ENCODE results near the gene LRRC10B. TPM values are rescaled to one million over a fixed set of nuclear protein-coding genes. Genes with fewer than 3 reads are reported as not detected.
"Not testable (repeated sequence)": the region's sequence is repeated elsewhere in the genome, so short reads cannot be mapped to it uniquely, and the experiment has no call there.

The LRRC10B gene
- total RNA-seq, result 0.12 TPM

DNA sequence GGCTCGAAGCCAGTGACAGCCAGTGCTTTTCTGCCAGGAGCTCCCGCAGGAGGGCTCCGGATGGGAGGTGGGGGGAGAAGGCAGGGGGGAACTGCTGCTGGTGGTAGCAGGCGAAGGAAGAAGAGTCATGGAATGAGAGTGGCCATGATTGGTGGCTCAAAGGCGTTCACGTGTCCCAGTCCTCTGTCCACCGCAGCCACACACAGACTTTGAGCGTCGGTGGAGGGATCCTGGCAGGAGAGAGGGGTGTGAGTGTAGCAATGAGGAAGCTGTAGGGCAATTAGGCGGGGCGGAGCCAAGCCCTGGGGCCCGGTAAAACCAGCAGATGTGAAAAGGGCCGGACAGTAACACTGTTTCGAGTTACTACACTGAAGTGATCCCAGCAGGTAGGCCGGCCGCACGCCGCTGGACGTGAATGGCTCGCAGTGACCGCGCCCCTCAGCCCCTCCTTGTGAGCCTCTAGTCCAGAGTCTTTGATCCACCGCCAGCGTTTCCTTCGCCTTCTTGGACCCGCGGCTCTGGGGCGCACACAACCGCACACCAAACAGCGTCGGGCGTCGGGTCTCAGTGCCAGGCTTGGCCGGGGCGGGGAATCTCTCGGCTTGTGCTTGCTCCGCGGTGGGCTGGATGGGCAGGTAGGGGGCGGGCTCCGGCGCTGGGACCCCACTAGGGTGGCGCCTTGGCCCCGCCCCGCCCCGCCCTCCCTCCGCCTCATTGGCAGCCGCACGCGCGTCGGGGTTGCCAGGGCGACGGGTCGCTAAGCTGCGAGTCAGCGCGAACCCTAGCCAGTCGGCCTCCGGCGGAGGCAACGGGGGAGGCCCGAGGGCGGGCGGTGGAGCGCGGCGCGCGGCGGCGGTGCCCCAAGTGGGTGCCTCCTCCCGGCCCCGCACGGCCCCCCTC, at the start of gene LRRC10B:
Gene LRRC10B (plus strand): TSS at position 788 of the 900 bp plus-strand sequence. CDS start 250 bp downstream, outside the sequence.
- peak; percentile 20 for ATAC-seq

DNA sequence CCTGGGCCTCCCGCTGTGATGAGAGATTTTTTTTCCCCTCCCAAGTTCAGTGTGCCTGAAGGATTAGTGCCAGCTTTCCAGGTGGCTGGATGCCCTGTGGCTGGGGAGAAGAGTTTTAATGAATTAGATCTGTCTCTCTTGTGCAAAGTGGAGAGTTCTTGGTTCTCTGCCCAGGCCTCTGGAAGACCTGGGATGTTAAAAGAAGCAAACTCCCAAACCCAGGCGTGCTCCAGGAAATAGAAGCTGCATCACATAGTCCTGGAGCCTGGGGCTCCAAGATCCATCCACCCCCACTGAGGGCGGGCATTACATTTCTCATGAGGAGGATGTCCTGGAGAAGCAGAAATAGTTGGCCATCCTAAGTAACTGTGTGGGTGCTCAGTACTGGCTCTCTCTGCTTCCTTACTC, 48.1 kb upstream of the LRRC10B start:
- ATAC-seq, result no peak

DNA sequence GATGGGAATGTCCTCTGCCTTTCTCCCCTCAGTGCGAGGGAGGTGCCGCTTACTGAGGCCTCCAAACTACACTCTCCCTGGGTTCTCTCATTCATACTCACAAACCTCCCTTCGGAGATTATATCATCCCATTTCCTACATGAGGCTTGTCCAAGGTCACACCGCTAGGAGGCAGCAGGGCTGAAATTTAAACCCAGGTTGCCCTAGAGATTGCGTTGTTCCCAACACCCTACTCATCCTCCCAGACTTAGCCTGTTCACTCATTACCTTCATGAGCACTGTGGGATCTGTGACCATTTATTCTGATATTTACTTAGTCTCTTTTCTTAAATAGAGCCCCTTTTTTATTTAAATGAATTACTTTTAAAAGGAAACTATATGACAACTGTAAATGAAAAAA, 47.6 kb upstream of the LRRC10B start:
- no peak for ATAC-seq

DNA sequence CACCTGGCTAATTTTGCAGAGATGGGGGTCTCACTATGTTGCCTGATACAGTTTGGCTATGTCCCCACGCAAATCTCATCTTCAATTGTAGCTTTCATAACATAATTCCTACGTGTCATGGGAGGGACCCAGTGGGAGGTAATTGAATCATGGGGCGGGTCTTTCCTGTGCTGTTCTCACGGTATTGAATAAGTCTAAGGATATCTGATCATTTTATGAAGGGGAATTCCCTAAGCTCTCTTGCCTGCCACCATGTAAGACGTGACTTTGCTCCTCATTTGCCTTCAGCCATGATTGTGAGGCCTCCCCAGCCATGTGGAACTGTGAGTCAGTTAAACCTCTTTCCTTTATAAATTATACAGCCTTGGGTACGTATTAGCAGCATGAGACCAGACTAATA, 40.9 kb upstream of the LRRC10B start:
- not testable (repeated sequence) for ATAC-seq

DNA sequence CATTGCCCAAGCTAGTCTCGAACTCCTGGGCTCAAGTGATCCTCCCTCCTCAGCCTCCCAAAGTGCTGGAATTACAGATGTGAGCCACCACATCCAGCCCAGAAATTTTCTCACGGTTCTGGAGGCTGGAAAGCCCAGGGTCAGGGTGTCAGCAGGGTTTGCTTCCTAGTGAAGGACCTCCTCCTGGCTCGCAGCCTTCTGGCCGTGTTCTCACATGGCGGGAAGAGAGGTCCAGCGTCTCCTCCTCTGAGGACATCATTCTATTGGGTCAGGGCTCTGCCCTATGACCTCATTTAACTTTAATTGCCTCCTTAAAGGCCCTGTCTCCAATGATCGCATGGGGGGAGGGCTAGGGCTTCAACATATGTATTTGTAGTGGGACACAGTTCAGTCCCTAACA, 40.5 kb upstream of the LRRC10B start:
- ATAC-seq, result no peak

DNA sequence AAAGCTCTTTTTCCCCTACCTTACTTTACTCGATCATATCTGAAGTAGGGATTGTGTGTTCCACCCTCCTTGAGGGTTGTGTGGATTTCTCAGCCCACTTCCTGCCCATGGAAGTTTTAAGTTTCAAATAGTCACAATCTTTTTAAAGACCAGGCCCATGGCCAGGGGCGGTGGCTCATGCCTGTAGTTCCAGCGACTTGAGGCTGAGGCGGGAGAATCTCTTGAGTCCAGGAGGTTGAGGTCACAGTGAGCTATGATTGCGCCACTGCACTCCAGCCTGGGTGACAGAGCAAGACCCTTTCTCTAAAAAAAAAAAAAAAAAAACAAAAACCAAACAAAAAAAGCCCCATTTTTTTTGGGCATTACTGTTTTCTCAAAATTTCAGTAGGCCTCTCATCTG, 36.3 kb upstream of the LRRC10B start:
- ATAC-seq, result no peak

DNA sequence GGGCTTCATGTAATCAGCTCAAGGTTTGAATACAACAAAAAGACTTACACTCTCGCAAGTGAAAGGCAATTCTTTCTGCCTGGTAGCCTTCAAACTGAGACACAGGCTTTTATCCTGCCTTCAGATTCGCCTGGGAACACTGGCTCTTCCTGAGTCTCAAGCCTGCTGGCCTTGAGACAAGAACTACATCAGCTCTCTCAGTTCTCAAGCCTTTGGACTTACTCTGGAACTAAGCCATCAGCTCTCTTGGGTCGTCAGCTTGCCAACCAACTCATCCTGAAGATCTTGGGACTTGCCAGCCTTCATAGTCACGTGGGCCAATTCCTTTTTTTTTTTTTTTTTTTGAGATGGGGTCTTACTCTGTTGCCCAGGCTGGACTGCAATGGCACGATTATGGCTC, 35.7 kb upstream of the LRRC10B start:
- no peak for ATAC-seq

DNA sequence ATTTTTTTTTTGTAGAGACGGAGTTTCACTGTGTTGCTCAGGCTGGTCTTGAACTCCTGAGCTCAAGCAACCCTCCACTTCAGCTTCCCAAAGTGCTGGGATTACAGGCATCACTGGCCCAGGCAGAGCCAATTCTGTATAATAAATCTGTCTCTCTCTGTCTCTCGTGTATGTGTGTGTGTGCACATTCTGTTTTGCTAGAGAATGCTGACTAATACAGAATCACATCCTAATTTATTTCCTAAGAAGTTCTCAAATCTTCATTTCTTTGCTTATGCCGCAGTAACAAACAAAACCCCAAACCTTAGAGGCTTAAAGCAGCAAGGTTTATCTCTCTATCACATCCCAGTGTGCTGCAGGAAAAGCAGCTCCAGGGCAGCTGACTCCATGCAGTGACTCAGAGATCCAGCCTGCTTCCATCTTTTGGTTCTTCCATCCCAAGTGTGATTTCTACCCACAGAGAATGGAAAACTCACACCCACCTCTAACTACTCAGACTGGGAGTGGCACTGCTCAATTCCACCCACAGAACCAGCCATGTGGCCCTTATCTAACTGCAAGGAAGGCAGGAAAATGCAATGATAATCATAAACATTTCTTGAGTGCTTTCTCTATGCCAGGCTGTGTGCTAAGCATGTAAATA, 35.1 kb upstream of the LRRC10B start:
- no peak for ATAC-seq

DNA sequence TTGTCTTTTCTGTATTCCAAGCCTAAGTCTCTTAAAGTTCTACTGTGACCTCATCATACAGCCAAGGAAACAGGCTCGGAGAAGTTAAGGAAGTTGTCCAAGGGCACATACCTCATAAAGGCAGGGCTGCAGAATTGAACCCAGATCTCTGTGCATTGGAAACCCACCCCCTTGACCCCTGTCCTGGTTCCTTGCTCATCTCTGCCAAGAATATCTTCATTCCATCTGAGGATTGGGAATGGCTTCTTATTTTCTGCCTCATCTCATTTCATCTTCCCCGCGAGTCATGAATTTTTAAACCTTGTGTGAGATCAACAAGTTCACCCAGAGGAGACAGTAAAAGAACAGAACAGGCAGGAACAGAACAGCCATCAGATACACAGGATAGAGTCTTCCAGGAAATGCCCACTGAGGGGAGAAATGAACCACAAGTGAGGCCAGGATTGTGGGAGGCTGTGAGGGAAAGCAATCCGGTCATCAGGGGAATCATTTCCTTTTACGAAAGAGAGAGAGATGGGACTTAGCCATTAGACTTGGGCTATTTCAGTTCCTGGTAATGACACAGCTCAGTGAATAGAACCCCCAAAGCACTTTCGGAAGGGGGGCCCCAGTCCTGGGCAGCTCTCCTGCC, 34.4 kb upstream of the LRRC10B start:
- ATAC-seq, result no peak

DNA sequence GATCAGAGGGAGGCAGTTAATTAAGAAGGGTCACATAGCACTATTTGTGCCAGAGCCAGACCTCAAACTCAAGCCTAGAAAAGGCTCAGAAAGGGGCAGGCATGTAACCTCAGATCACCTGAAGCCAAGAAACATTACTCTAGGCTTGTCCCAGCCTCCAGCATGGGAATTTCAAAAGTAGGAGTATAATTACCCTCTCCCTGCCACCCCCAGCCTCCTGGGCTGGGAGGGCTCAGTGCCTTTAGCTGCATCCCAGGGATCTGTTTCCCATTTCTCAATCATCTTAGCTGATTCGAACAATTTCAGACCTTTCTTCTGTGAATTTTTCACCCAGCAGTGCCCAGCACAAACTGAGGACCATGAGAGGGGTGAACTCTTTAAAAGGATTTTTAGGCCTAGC, 33.1 kb upstream of the LRRC10B start:
- ATAC-seq, result no peak

DNA sequence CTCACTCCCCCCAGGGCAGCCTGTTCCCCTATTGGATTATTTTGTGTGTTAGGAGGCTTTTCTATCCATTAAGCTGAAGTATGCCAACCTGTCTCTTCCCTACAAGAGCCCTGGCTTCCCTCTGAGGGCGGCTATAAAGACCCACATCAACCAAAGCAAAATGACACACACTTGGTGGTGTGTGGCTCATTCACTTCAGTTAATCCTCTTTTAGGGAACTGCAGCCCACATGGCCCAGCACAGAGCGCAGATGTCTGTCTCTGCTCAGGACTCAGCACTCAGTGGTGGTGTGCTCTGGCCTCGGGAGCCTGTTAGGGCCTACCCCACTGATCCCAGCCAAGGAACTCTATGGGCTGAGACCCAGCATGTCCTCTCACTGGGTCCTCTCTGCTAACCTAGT, 32.2 kb upstream of the LRRC10B start:
- ATAC-seq, result no peak

DNA sequence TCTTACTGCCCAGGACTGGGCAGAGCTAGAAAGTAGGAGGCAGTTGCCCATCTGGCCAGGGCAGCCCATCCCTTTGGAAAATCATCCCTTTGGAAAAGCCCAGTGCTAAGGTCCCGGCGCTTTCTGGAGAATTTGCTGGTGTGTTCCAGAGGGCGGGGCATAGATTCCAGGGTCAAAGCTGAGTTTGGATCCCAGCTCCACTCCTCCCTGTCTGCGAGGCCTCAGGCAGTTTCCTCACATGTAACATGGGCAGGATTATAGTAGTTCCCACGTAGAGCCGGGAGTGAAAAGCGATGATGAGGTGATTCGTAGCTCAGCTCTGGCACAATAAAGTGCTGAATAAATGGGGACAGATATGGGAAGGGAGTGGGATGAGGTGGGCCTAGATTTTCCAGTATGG, 31.4 kb upstream of the LRRC10B start:
- ATAC-seq, result no peak

DNA sequence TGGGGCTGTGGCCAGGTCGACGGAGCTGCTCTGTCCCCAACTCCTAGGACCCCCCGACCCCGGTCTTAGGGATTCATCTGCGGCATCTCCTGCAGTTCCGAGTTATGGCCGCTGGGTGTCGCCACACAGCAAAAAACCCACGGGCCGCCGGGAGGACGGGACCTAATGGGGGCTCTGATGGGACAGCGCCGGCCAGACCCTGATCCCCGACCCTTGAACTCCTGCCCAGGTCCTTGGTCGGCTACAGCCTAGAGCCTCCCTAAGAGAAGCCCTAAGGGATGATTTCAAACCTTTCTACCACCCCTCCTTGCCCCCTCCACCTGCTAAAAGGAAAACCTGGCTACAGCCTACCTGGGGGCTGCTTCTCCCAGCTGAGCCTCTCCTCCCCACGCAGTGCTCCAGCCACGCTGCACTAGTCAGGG, 30.8 kb upstream of the LRRC10B start:
- ATAC-seq, result peak; percentile 21

DNA sequence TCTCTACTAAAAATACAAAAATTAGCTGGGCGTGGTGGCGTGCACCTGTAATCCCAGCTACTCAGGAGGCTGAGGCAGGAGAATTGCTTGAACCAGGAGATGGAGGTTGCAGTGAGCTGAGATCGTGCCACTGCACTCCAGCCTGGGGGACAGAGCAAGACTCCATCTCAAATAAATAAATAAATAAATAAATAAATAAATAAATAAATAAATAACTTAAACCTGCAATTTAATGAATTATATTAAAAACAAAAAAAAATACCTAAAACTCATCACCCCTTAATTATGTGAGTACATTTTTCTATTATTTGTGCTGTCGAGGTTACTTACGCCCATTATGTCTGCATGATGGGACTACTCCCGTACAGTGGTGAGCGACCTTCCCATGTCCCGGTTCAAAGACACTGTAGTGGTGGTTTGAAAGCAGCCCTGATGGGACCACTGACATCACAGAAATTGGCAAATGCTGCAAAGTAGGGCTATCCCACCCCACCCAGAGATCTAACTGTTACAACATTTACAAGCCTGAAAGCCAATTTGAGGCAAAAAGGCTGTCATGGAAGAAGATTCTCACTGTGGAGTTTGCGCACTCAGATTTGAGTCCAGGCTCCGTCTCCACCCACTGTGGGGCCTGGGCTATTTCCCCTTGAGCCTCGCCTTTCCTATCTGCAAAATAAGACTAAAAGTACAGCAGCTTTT, 29.0 kb upstream of the LRRC10B start:
- not testable (repeated sequence) for ATAC-seq

DNA sequence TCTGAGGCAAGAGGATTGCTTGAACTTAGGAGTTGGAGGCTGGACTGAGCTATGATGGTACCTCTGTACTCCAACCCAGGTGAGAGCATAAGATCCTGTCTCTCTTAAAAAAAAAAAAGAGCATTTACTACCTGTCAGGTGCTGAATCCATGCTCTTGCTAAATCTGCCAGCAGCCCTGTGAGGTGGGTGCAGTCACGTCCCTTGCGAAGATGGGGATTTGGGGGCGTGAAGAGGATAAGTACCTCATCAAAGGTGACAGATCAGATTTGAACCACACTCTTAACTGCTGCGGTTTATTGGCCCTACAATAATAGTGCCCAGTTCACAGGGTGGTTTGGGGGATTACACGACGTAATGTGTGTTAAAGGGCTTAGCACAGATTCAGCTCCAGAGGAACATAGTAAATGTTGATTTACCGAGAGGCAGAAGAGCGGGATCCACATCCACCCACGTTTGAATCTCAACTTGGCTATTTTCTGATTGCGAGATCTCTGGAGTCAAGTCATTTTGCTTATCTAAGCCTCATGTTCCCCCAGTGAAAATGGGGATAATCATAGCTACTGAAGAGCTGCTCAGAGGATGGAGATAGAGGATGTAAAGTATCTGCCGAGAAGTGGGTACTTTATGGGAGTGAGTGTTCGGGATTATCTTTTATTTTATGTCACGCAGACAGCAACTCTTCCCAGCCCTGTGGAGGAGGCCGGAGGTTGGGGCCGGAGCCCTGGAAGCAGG, 28.1 kb upstream of the LRRC10B start:
- no peak for ATAC-seq

DNA sequence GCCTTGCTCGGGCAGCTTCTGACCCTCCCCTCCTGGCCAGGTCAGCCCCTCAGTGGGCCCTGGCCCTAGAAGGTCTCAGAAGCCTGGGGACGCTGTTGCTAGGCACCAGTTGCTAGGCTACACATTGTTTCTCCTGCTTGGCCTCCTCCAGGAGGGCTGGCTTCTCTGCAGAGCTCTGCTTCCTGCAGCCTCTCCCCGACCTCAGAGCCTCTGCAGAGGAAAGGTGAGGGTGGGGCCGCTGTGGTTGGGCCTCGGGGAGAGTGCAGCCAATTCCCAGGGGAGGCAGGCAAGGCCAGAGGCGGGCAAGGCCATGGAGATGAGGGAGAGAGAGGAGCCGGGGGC, 27.6 kb upstream of the LRRC10B start:
- no peak for ATAC-seq

DNA sequence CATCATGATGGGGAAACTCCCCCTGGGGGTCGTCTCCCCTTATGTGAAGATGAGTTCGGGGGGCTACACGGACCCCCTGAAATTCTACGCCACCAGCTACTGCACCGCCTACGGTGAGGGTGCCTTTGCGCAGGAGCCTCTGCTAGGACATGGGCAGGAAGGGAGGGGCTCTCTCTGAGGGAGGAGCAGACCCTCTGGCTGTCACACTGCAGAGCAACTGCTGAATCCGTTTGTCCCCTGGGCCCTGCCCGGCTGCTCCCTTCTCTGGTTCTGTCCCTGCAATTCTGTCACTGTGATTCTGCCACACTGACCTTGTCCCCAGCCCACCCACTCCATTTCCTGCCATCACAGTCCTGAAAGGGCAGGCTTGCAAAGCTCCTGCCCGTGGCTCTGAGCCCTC, 26.7 kb upstream of the LRRC10B start:
- no peak for ATAC-seq

DNA sequence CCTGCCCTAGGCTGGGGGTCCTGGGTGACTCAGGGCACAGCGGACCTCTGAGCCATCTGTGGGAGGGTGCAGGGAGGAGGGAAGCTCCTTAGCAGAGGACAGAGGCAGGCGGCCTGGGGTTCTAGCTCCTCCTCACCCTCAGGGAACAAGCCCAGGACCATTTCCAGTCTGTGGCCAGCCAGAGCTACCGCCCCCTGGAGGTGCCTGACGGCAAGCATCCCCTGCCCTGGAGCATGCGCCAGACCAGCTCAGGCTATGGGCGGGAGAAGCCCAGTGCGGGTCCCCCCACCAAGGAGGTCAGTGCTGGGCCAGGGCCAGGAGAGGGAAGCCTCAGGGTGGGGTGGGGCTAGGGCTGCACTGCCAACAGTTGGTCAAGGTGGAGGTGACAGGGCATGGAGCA, 26.0 kb upstream of the LRRC10B start:
- ATAC-seq, result peak; percentile 41

DNA sequence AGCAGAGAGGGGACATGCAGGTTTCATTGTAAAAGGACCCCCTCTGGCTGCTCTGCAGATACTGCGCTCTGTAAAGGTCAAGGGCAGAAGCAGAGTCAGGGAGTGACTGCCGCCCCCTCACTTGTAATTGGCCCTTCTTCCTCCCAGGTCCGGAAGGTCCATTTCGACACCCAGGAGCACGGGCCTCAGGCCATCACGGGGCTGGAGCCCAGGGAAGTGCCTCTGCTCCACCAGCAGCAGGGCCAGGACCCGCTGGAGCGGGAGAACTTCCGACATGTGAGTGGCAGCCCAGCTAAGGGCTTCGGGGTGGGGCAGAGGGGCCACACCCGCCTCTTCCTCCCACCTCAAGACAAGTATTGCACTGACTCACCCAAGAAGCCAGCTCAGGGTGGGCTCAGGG, 24.0 kb upstream of the LRRC10B start:
- no peak for ATAC-seq

DNA sequence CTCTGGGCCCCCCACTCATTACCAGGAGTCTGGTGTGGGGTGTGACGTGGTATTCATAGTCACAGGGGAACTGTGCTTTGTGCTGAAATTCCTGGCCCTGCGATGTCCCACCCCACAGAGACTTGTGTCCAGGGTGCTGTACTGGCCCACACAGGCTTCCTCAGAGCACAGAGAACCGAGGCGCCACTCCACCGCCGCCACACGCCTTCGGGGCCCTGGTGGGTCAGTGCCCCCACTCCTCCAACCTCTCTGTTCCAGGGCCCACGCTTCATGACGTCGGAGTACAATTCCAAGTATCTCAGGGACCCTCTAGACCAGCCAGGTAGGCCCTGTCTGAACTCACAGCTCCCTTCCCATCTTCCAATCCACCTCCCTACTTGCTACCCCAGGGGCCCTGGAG, 23.5 kb upstream of the LRRC10B start:
- no peak for ATAC-seq

DNA sequence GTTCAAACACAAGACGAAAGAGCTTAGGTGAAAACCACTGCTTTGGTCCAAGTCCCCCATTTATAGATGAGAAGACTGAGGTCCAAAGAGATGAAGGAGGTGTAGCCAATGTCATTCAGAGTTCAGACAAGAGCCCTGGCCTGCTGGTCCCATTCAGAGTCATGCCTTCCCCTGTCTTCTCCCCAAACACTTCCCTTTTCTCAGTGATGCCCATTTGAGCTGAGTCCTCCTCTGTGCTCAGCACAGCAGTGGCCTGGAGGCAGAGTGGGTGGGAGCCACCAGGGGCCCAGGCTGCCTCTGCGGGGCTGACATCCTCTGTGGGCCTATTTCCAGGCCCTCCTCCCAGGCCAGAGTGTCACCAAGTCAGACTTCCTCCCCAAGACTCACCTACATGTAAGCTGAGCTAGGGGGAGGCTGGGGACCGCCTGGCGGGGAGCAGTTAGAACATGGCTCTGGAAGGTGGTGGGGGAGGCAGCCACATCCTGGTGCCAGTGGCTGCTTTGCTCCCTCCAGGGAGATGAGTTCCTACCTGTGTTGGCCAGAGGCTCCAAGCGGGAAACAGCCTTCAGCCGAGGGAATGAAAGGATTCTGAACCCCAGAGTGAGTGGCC, 22.4 kb upstream of the LRRC10B start:
- ATAC-seq, result no peak

DNA sequence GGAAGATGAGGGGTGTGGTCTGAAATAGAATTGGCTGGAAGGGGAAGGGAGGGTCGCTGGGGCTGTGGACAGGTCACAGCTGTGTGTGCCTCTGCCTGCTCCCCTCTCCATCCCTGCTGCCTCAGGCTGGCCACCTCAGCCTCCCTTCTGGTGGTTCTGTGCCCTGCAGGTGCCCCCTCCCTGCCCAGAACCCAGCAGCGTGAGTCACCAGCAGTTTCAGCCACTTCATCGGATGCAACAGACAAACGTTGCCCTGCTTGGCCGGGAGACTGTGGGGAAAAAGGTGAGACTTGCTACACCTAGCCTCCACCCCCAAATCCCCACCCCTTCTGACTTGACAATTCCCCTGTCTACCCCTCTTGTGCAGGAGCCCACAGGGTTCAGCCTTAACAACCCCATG, 21.8 kb upstream of the LRRC10B start:
- no peak for ATAC-seq

Measured in esophagus mucosa (tissue), 1 donor.